ENCODE data around the gene ST3GAL3. TPM values are rescaled to one million over a fixed set of nuclear protein-coding genes. Genes with fewer than 3 reads are reported as not detected.

ST3GAL3 gene
- total RNA-seq, 1 experiment from 2014 or later, result 26.0 TPM

GRCh38 chr1:43842175-43842498 lies 134.8 kb downstream of the ST3GAL3 start:
- no peak overlapping the region for H3K4me3 ChIP-seq (ENCODE audit: low read depth in 2 of 2, low read length in 2 of 2)
- ATAC-seq (no peak), DNase-seq (ENCODE audit: low read depth, low spot score) (no peak)
- no peak overlapping the region for H3K27ac ChIP-seq (ENCODE audit: low read length)
- no peaks in the 10 kb centered on the region for H3K27me3 ChIP-seq (ENCODE audit: control insufficient read depth, insufficient read depth, low read length)
- H3K9me3 ChIP-seq (ENCODE audit: control insufficient read depth, insufficient read depth, low read depth, low read length), result peaks cover 3% of the 10 kb centered on the region; the same call in 1 of the 2 replicates
- no peaks in the 10 kb centered on the region for H3K36me3 ChIP-seq (ENCODE audit: control insufficient read depth, insufficient read depth, low read length)
- CTCF ChIA-PET, result interaction anchor here (0.7 kb wide), 1 partner anchor 79 kb away, joined by 3 read pairs; no protein-coding TSS in a partner anchor
- BruUV-seq (replicated peaks), result no TSS peak
- POLR2A ChIA-PET, result no interaction called here
- TF ChIP-seq REST (IDR thresholded peaks at IDR 0.05; ENCODE audit: insufficient read depth in 1 of 2, low read depth in 2 of 2, low read length in 1 of 2), result no peak
- TF ChIP-seq SIN3A (IDR thresholded peaks at IDR 0.05; ENCODE audit: borderline replicate concordance, insufficient read depth, low read depth, low read length), result no peak
- TF ChIP-seq CTCF (IDR thresholded peaks at IDR 0.05), result no peak
- no peak for TF ChIP-seq POLR2AphosphoS5 (IDR thresholded peaks at IDR 0.05; ENCODE audit: low read depth, low read length)
- TF ChIP-seq TCF7L2 (IDR thresholded peaks at IDR 0.05; ENCODE audit: low read depth, low read length), result no peak
- no peaks in the 10 kb centered on the region for H3K4me1 ChIP-seq (ENCODE audit: control insufficient read depth, insufficient read depth, low read length)
- intact Hi-C loops (cut with micrococcal nuclease; ENCODE audit: unreplicated experiment) (no loop called here), in situ Hi-C loops (cut with HindIII; ENCODE audit: low pct_unique_long_range_greater_than_20kb, low sequenced_read_pairs) (no loop called here)

DNA sequence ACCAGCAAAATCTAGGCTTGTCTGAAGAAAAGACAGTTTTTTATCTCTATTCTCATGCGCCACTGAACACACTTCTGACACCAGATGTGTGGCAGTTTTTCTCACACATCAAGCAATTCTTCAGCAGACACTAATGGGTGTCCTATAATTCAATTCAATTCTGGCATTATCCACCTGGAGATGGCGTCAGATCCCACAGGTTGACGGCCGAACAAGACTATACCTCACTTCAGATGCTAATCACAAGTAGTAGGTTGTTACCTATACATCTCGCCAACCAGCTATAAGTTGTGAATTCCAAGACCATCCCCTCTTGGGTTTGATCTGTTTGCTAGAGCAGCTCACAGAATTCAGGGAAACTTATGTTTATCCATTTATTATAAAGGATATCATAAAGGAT lies 136.3 kb downstream of the ST3GAL3 start:
- POLR2A ChIA-PET, result no interaction called here
- TF ChIP-seq TCF7L2 (IDR thresholded peaks at IDR 0.05; ENCODE audit: low read depth, low read length) (no peak), SIN3A (IDR thresholded peaks at IDR 0.05; ENCODE audit: borderline replicate concordance, insufficient read depth, low read depth, low read length) (no peak), CTCF (IDR thresholded peaks at IDR 0.05) (no peak), POLR2AphosphoS5 (IDR thresholded peaks at IDR 0.05; ENCODE audit: low read depth, low read length) (no peak), REST (IDR thresholded peaks at IDR 0.05; ENCODE audit: insufficient read depth in 1 of 2, low read depth in 2 of 2, low read length in 1 of 2) (no peak)
- CTCF ChIA-PET, result interaction anchor here (1.0 kb wide), 1 partner anchor 91 kb away, joined by 3 read pairs; no protein-coding TSS in a partner anchor

More for the DNA sequence above, 136.3 kb downstream of the ST3GAL3 start:
- no peak overlapping the region for H3K27ac ChIP-seq (ENCODE audit: low read length)
- peaks cover 1% of the 10 kb centered on the region; the same call in 1 of the 2 replicates for H3K4me1 ChIP-seq (ENCODE audit: control insufficient read depth, insufficient read depth, low read length)
- no TSS peak for BruUV-seq (replicated peaks)
- peaks cover 3% of the 10 kb centered on the region; the same call in 1 of the 2 replicates for H3K9me3 ChIP-seq (ENCODE audit: control insufficient read depth, insufficient read depth, low read depth, low read length)
- no peaks in the 10 kb centered on the region for H3K27me3 ChIP-seq (ENCODE audit: control insufficient read depth, insufficient read depth, low read length)
- in situ Hi-C loops (cut with HindIII; ENCODE audit: low pct_unique_long_range_greater_than_20kb, low sequenced_read_pairs), result no loop called here
- no peak overlapping the region for H3K4me3 ChIP-seq (ENCODE audit: low read depth in 2 of 2, low read length in 2 of 2)
- H3K36me3 ChIP-seq (ENCODE audit: control insufficient read depth, insufficient read depth, low read length), result no peaks in the 10 kb centered on the region
- intact Hi-C loops (cut with micrococcal nuclease; ENCODE audit: unreplicated experiment), result no loop called here
- ATAC-seq, result no peak
- no peak for DNase-seq (ENCODE audit: low read depth, low spot score)
